GM18511 (cell line): Measurements from ENCODE around the gene PLPPR2.
"Not testable (repeated sequence)": the region's sequence is repeated elsewhere in the genome, so short reads cannot be mapped to it uniquely, and the experiment has no call there.

Experiments
- ATAC-seq: cut with Tn5 transposase; IDR thresholded peaks from one replicate; pipeline ENCODE4 v1.9.1; 2021; ENCODE audit warnings: mild to moderate bottlenecking, moderate library complexity; ENCODE audit not compliant: unreplicated experiment

Gene PLPPR2

DNA sequence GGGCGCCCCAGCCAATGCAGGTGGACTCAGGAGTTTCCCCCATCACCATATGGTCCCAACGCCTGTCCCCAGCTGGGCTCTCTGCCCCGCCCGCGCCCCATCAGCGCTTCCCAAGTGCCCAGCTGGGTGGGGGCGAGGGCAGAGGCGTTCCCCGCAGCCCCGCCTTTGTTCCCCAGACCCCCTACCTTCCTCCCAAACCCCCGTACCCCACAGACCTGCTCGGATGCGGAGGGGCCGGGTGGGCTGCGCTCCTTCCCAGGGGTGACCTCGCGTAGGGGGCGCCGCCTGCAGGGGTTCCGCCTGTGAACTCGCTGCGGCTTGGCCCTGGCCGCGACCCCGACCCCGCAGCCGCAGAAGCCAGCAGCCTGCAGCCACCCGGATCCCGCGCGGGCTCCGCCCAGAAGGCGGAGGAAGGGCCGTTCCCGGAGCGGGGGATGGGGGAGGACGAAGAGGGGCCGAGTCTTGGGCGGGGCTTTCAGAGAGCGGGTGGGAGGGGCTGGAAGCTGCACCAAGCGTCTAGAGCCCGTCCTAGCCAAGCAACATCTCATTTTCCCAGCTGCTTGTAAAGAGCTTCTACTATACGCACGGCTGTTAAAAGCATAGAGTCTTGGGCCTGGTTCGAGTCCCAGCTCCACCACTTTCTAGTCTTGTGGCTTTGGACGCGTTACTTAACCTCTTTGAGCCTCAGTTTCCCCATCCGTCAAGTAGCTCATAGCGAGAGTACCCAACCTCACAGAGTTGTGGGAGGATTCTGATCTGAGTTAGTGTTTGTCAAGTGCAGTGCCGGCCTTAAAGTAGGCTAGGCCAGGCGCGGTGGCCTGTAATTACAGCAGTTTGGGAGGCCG lies 15.8 kb upstream of the PLPPR2 start, which contains the start of gene RAB3D:
RAB3D (minus strand) TSS at position 404 of the 845 bp plus-strand sequence. CDS start 2,258 bp downstream, outside the sequence.
- ATAC-seq: peak; percentile 62

GRCh38 chr19:11340099-11340467 lies 15.1 kb upstream of the PLPPR2 start:
- ATAC-seq: not testable (repeated sequence)

DNA sequence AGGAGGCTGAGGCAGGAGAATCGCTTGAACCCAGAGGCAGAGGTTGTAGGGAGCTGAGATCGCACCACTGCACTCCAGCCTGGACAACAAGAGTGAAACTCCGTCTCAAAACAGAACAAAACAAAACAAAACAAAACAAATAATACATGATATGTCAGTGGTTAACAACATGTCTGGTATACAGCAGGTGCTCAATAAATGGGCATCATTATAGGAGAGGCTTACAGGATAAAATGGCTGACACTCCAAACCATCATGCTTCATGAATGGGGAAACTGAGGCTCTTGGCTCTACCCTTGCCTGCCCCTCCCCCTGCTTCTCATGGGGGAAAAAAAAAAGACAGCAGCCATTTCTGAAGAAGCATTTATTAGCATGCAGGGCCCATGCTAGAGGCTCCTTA lies 12.8 kb upstream of the PLPPR2 start:
- no peak for ATAC-seq

DNA sequence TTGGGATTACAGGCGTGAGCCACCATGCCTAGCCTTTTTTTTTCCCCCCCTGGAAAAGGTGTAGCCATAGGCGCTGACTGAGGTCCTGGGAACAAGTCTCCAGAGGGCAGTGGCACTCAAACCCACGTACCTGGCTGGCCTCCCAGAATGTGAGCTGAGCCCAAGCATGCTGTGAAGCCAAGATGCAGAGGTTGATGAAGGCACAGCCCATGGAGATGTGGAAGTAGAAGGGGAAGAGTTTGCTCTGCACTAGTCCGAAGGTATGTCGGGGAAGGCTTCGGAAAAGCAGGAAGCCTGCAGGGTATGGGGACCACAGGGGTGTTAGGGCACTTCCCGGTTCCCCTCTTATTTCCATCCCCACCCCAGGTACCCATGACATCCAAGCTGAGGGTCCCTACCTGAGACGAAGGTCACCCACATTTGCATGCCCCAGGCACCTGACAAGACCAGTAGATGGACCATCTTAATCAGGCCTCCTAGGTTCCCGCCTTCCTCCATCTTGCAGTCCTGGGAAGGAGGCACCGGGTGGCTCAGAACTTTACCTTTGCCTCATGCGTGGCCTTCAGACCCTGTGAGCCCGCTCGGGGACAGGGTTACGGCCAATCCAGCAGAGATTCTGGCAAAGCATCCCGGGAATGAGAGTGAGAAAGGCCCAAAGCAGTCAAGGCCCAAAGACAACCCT lies 10.0 kb upstream of the PLPPR2 start:
- no peak for ATAC-seq

DNA sequence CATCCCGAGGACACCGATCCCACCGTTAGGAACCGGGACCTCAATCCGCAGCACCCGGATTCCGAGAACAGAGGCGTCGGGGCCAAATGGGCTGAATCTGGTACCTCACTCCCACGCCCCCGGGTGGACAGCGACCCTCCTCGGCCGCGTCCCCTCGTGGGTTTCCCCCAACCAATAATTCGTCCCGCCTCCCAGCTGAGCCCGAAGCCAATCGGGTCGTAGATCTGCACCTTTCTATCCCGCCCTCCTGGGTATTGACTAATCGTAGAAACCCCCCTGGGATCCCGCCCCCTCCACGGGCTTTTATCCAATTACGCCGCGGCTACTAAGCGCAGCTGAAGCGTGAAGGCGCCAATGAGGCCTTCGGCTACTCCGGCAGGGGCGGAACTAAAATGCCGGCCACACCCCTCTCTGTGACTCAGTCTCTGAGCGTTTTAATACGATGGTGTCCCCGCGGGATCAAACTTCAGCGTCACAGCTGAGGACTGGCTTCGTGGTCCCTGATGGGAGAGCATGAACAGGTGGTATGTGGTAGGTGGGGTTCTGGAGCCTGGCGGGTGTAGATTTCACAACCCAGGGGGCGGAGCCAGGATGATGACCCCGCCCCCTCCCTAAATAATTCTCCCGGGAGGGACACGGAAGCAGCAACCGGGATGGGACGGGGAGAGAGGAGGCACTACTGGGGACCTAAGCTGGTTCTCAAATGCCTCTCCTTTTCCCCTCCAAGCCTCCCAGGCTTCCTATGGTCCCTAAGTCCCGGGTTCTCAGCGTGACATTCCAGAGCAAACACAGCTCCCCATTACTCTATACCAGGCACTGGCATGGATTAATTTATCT lies 8.9 kb upstream of the PLPPR2 start, which contains the start of the genes CCDC159 and TMEM205:
CCDC159 (plus strand) TSS at position 416 of the 837 bp plus-strand sequence; CDS start at position 504, 88 bp downstream.
TMEM205 (minus strand) TSS at position 165 of the 837 bp plus-strand sequence. CDS start 649 bp downstream, outside the sequence.
- peak; percentile 94 for ATAC-seq

DNA sequence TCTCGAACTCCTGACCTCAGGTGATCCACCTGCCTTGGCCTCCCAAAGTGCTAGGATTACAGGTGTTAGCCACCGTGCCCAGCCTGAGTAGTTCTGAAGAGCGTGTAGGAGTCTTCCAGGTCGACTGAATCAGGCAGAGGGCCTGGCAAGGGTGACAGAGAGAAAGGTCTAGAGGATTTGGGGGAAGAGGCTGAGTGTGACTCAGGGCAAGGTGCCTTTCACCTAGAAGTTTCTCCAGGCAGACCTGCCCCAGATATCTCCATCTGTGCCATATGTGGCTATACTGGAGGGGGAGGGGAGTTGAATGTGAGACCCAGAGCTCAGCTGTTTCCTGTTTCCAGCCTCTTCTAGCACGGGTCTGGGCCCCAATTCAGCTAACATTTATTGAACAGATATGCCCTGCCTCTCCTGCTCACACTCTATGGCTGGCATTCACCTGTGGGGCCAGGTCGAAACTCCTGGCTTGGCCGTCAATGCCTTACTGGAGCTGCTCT lies 7.6 kb upstream of the PLPPR2 start:
- ATAC-seq: no peak

DNA sequence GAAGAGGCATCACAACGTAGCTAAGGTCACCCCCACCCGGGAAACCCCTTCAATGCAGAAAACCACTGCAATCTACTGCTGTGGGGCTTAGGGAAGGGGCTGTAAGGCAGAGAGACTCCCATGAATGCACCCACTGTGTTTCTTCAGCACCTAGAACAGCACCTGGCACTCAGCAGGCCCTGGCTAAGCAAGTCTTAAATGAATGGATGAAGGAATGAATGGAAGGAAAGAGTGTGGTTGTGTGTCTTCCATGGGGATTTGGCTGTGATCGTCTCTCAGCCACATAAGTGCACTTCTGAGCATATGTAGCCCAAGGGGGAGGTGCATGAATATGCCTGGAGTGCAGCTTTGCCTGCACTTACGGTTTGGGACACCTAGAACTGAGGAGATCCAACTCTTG lies 6.1 kb upstream of the PLPPR2 start:
- ATAC-seq: no peak

DNA sequence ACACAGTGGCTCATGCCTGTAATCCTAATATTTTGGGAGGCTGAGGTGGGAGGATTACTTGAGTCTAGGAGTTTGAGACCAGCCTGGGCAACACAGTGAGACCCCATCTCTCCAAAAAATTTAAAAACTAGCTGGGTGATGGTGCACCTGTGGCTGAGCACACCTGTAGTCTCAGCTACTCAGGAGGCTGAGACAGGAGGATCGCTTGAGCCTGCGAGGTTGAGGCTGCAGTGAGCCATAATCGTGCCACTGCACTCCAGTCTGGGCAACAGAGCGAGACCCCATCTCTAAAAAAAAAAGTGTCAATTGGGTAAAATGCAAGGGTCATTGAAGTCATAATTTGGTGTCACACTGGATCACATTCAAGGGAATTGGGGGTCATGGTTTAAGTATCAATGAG lies 1.1 kb upstream of the PLPPR2 start:
- ATAC-seq: not testable (repeated sequence)

DNA sequence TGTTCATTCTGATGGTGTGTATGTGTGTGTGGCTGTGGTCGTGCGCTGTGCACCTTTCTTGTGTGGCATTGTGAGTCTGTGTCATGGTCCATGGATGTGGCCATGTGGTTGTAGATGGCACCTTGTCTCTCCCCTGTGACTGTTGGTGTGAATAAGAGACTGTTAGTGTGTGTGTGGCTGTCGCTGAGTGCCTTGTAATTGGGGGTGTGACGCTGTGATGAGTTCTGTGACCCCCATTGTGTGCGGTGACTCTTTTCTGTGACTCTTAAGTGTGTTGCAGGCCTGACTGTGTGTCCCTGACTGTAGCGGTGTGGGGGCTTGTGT lies 804 bp downstream of the PLPPR2 start:
- no peak for ATAC-seq

- ATAC-seq: no peak
These were observed 1.7 kb downstream of the PLPPR2 start for GRCh38 chr19:11356676-11357550.

DNA sequence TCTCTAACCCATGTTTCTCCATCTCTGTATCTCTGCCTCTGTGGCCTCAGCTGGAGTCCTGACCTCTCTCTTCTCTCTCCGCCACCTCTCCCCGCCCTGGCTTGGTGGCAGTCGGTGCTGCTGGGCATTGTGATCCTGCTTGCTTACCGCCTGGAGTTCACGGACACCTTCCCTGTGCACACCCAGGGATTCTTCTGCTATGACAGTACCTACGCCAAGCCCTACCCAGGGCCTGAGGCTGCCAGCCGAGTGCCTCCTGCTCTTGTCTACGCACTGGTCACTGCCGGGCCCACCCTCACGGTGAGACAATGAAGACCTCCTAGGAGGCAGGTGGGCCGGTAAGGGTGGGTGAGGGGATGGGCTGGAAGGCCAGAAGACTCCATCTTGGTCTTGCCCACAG lies 4.2 kb downstream of the PLPPR2 start:
- no peak for ATAC-seq

GRCh38 chr19:11361037-11361770 lies 6.0 kb downstream of the PLPPR2 start:
- no peak for ATAC-seq

DNA sequence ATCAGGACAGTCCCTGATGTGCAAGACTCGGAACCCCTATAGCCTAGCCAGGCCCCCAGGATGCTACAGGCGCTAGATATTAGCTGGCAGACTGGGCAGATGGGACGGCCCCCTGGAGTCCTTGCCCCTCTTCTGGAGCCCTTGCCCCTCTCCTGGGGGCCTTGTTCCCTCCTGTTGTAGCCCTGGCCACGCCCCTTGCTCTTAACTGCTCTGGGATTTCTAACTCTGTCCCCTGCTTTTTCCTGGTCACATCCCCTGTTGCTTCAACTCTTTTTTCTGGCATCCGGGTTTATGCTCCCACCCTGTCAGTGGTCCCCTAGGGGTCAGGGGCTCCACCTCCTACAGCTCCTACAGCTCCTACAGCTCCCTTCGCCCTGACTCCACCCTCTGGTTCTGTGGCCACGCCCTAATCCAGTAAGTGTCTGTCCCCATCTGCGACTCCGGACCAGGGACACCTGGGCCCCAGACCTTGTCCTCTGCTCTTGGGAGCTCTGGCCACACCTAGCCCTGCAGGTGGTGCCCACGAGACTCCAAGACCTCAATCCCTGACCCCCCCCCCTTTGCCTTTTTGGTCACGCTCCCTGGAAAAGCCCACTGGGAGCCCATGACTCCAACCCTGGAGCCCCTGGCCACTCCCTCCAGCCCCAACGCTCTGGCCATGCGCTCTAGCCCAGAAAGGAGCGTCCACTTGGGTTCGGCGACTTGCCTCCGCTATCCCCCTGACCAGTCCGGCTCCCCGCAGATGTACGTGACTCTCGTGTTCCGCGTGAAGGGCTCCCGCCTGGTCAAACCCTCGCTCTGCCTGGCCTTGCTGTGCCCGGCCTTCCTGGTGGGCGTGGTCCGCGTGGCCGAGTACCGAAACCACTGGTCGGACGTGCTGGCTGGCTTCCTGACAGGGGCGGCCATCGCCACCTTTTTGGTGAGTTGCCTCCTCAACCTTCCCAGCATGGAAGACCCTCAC lies 6.8 kb downstream of the PLPPR2 start:
- ATAC-seq: no peak

- no peak for ATAC-seq
These were observed 8.6 kb downstream of the PLPPR2 start for GRCh38 chr19:11363881-11364280.

- ATAC-seq: no peak
These were observed 9.2 kb downstream of the PLPPR2 start for GRCh38 chr19:11364296-11364904.

DNA sequence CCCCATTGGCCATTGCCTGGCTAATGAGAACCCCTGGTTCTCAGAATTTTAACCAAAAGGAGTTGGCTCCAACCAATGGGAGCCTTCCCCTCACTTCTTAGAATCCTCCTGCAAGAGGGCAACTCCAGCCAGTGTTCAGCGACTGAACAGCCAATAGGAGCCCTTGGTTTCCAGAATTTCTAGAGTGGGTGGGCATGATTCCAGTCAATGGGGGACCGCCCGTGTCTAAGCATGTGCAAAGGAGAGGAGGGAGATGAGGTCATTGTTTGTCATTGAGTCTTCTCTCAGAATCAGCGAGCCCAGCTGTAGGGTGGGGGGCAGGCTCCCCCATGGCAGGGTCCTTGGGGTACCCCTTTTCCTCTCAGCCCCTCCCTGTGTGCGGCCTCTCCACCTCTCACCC lies 9.7 kb downstream of the PLPPR2 start:
- ATAC-seq: no peak

DNA sequence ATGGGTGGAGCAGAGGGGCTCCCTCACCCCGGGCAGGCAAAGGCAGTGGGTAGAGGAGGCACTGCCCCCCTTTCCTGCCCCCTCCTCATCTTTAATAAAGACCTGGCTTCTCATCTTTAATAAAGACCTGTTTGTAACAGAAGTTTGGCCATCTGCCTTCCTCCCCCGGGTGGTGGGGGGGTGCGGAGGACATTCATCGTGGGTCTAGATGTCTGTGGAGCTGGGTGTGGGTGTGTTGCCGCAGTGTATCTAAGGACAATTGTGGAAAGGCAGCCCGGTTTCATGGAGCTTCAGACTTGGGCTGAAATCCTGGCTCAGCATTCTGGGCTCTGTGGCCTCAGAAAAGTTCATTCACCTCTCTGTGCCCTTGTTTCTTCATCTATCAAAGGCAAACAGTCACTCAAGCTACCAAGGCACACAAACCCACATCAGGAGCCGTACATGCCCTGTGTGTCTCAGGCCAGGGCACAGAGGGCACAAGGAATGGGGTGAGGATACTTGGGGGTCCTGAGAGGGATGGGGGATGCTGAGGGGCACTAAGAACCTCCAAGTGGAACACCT lies 10.4 kb downstream of the PLPPR2 start:
- ATAC-seq: no peak
